BE2C (cell line): ENCODE measurements around the gene APLP2.

ENCODE experiments used
- DNase-seq: peaks from one replicate; pipeline ENCODE4 v3.0.0-alpha.2; 2020
- H3K27me3 ChIP-seq: fragments of 250-450 bp; sonication (Bioruptor Pico); 2 replicates; pipeline ENCODE4 v1.5.1; 2020; ENCODE audit warnings: mild to moderate bottlenecking
- H3K36me3 ChIP-seq: fragments of 250-450 bp; sonication (Bioruptor Pico); 2 replicates; pipeline ENCODE4 v1.5.1; 2020; ENCODE audit warnings: mild to moderate bottlenecking
- H3K4me1 ChIP-seq: fragments of 250-450 bp; sonication (Bioruptor Pico); 2 replicates; pipeline ENCODE4 v1.5.1; 2020
- H3K4me3 ChIP-seq: 2 replicates; pipeline ENCODE4 v1.5.1; 2011; ENCODE audit warnings: low read depth, low read length
- H3K9me3 ChIP-seq: fragments of 250-450 bp; sonication (Bioruptor Pico); 2 replicates; pipeline ENCODE4 v1.5.1; 2020
- CTCF ChIP-seq: IDR thresholded peaks from 2 replicates; pipeline ENCODE4 v1.5.1; 2012; ENCODE audit warnings: mild to moderate bottlenecking, low read depth, low read length

The APLP2 gene

GRCh38 chr11:130141561-130142341 lies 72.1 kb downstream of the APLP2 start:
- Histone ChIP-seq H3K27me3 (no peaks in the 10 kb centered on the region), H3K9me3 (no peaks in the 10 kb centered on the region), H3K4me1 (no peaks in the 10 kb centered on the region), H3K36me3 (peaks cover 2% of the 10 kb centered on the region), H3K4me3 (no peak overlapping the region)
- no peak for DNase-seq
- TF ChIP-seq CTCF: no peak

- H3K27me3 ChIP-seq: no peaks in the 10 kb centered on the region
- no peaks in the 10 kb centered on the region for H3K9me3 ChIP-seq
- DNase-seq: no peak
- no peak for TF ChIP-seq CTCF
- no peak overlapping the region for H3K4me3 ChIP-seq
- H3K4me1 ChIP-seq: no peaks in the 10 kb centered on the region
- peaks cover 2% of the 10 kb centered on the region for H3K36me3 ChIP-seq
These were observed 74.4 kb downstream of the APLP2 start for GRCh38 chr11:130144141-130144540.

- H3K4me3 ChIP-seq: no peak overlapping the region
- TF ChIP-seq CTCF: no peak
- DNase-seq: no peak
- H3K27me3 ChIP-seq: no peaks in the 10 kb centered on the region
- H3K4me1 ChIP-seq: no peaks in the 10 kb centered on the region
- peaks cover 2% of the 10 kb centered on the region for H3K36me3 ChIP-seq
- no peaks in the 10 kb centered on the region for H3K9me3 ChIP-seq
These were observed 75.2 kb downstream of the APLP2 start for GRCh38 chr11:130144861-130145281.

- Histone ChIP-seq H3K9me3 (no peaks in the 10 kb centered on the region), H3K27me3 (no peaks in the 10 kb centered on the region), H3K4me3 (no peak overlapping the region), H3K4me1 (no peaks in the 10 kb centered on the region), H3K36me3 (peaks cover 2% of the 10 kb centered on the region)
- DNase-seq: no peak
- TF ChIP-seq CTCF: no peak
These were observed 75.7 kb downstream of the APLP2 start for GRCh38 chr11:130145311-130145812.

- no peak for DNase-seq
- Histone ChIP-seq H3K36me3 (peaks cover 2% of the 10 kb centered on the region), H3K4me1 (no peaks in the 10 kb centered on the region; the same call in 1 of the 2 replicates), H3K9me3 (no peaks in the 10 kb centered on the region), H3K4me3 (no peak overlapping the region), H3K27me3 (no peaks in the 10 kb centered on the region)
- TF ChIP-seq CTCF: no peak; the same call in 1 of the 2 replicates
These were observed 76.5 kb downstream of the APLP2 start for GRCh38 chr11:130145975-130146776.

- H3K27me3 ChIP-seq: no peaks in the 10 kb centered on the region
- no peak for TF ChIP-seq CTCF
- no peaks in the 10 kb centered on the region for H3K9me3 ChIP-seq
- no peak for DNase-seq
- no peaks in the 10 kb centered on the region; the same call in 1 of the 2 replicates for H3K4me1 ChIP-seq
- no peak overlapping the region for H3K4me3 ChIP-seq
- H3K36me3 ChIP-seq: no peaks in the 10 kb centered on the region; the same call in none of the 2 replicates
These were observed 77.1 kb downstream of the APLP2 start for GRCh38 chr11:130146796-130147195.
